Activated CD8-positive, alpha-beta memory T cell treated with anti-CD3 and anti-CD28 coated beads, Interleukin-2, amount 50 U/mL, for 24 hours (primary cell): ENCODE measurements around the gene ACTL8.
"Not testable (repeated sequence)": the region's sequence is repeated elsewhere in the genome, so short reads cannot be mapped to it uniquely, and the experiment has no call there.

Experiments
- DNase-seq: peaks from one replicate; pipeline ENCODE4 v3.0.0-alpha.2; 2020; ENCODE audit errors: extremely low read depth

ACTL8 gene

DNA sequence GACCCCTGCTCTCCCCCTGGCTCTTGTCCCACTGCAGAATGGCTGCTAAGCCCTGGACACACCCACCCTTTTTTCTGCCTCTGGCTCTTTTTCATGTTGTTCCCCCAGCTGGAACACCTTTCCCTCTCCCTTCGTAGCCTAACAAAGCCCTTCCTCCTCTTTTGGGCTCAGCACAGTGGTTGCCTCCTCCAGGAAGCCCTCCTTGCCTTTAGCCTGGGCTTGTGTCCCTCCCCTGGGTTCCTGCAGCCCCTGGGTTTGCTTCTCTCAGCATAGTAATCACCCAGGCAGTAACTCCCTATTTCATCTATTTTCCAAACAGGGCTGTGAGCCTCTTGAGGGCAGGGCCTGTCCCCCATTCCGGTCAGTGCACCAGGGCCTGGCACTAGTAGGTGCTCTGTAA lies 19.8 kb upstream of the ACTL8 start:
- DNase-seq = no peak

DNA sequence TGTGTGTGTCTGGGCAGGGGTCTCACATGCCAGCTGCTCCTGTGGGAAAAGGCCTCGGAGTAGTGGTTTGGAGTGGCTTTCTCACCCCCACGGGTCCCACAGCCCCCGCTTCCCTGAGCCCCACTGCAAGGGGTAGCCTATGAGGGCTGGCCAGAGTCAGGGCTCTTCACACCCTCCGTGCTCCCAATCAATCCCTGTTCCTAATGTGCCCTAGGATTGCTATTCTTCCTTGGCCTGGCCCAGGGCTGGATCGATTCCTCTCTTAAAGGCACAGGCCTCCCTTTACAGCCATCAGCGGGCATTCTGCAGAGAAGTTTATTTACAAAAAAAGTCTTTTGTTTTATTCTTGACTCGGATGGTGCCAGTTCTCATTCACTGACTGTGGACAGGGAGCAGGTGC lies 19.3 kb upstream of the ACTL8 start:
- no peak for DNase-seq

DNA sequence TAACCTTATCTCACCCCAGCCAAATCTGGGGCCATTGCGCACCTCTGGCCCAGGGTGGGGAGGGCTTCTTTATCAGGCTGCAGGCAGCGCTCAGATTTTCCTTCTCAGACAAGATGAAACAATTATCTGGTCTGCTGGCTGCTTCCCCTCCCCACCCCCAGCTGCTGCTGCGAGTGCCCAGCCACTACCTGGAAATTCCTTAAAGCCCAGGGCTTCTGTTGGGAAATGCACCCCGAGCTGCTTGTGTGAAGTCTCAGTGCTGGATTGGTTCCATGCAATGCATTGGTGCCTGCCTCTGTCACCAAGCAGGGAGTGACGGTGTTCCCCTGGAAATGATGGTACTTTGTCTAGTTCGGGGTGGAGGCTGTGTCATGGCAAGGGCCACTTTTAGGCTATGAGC lies 18.5 kb upstream of the ACTL8 start:
- DNase-seq = no peak

DNA sequence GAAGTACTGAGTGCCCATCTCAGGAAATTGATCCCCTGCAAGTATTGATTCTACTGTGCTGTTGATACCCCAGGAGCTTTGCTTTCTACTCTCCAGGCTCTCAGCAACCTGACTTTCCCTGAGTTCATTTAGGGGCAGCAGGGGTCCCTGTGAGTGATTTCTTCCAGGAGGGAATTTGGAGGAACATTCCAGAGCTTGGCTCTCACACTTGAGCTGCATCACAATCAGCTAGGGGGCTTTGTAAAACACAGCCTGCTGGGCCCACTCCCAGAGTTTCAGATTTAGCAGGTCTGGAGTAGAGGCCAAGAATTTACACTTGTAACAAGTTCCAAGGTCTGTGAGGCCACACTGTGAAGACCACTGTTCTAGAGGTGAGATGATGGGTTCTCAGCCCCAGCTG lies 16.1 kb upstream of the ACTL8 start:
- DNase-seq = no peak

DNA sequence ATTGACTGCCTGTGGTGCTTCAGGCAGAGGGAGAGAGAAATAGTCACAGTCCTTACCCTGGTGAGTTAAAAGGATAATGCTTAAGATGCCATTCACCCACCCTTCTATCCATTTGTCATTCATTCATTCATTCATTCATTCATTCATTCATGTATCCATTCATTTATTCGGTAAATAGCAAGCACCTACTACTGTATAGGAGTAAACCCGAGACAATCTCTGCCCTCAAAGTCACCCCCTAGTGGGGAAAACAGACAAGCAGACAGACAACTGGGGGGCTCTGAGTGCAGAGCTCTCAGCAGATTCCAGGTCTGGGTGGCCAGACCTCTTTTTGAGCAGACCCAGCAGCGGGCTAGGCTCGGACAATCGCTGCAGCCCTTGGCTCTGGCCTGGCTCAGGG lies 14.1 kb upstream of the ACTL8 start:
- no peak for DNase-seq

DNA sequence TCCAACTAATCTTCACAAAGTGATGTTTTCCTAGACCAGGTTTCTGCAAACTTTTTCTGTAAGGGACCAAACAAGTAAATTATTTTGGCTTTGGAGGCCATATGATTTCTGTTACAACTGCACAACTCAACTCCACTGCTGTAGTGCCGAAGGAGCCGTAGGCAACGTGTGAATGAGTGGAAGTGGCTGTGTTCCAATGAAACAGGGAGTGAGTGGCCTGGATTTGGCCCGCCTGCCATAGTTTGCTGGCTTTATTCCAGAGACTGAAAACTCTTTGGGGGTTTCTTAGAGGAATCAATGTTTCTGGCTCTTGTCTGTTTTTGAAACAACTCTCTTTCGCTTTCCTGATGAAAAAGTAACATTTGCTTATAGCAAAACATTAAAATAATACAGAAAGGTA lies 12.6 kb upstream of the ACTL8 start:
- DNase-seq = no peak

DNA sequence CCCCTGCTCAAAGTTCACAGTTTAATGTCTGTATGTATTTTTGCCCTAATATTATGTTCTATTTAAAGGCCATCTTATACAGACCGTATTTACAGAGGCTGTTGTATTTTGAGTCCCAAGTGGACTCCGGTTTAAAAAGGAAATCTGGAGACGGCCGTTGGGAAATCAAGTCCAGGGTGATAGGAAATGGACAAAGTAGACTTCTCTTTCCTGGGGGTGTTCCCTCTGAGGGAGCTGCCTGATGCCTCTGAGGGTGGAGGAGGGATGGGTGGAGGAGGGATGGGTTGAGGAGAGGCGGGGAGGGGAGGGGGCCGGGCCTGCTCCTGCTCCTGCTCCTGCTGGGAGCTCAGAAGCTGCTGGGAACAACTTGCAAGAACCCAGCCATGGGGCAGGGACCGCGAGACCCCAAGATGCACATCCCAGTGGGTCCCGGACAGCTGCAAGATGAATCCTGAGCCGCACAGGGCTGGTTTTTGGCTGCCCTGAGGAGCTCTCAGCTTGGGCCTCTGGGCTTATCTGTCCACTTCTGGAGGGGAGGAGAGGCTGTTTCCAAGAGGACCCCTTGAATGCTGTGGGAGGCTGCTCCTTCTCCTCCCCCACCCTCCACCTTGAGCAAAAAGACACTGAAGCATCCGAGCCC lies 12.0 kb upstream of the ACTL8 start:
- DNase-seq = no peak

DNA sequence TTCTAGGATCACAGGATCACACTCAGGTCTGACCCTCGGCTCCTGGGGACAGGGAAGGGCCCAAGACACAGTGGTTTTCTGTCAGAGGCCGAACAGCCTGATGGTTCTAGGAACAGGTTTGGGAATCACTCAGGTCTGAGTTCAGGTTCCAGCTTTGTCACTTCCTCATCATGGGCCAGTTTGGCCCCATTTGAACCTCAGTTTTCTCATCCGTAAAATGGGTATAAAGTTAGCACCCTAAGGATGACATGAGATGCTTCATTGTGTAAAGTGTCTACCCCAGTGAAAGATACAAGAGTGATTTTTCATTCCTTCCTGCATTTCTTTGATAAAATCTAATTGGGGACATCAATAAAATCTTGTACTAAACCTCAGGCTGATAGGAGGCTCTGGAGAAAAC lies 11.2 kb upstream of the ACTL8 start:
- no peak for DNase-seq

DNA sequence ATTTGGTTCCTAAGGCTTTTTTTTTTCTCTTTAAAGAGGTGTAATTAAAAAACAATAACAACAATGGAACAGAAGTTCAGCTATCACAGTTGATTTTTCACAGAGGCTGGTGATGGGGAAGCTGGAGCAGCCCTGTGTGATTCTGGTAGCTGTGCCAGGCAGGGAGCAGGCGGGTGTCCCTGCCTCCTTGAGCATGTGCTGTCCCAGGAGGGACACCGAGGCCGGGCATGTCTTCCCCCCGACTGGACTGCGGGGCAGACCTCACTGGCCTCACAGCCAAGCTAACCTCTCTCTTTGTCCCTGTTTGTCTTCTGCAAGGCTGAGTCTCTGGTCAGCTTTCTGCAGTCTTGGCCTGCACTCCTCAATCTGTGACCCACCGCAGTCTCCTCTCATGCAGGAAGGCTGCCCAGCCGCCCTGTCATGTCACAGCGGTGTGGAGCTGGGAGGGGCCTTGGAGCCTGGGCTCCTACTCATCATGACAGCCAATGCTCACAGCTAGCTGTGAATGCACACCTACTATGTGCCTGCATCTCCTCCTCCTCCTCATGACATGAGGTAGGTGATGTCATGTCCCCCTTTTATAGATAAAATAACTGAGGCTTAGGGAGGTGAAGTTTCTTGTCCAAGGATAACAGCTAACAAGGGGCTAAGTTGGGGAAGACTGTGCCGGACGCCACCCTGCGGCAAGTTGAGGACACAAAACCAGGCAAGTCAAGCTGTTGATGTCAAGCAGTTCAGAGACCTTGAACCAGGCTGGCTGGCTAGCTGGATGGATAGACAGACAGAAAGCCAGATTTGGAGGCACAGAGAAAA lies 10.3 kb upstream of the ACTL8 start:
- no peak for DNase-seq

DNA sequence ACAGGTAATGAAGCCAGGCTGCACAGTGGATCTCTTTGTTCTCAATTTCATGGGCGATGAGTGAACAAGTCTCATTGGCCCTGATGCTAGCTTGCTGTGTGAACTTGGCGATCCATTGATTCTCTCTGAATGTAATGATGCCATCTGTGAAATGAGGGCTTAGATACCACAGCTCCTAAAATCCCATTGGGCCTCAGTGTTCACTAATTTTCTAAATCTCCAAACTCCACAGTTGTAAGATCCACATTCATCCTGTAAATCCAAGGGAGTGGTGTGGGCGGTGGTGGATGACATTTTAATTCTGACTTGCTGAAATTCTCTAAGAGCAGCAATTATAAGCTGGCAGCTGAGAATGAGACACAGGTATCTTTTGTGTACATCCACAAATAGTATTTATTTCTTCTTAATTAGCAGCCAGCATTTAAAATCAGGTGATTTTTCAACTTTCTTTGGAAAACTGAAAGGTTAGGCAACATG lies 9.6 kb upstream of the ACTL8 start:
- DNase-seq = no peak

DNA sequence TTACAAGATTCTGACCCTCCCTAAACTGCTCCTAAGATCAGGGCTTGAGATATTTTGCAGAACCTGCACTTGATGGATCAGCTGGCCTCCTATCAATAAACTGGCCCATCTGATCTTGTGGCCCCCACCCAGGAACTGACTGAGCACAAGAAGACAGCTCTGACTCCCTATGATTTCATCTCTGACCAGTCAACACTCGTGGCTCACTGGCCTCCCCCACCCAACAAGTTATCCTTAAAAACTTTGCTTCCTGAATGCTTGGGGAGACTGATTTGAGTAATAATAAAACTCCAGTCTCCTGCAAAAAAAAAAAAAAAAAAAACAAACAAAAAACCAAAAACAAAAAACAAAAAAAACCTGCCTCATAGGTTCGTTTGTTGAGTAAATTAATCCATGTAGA lies 8.9 kb upstream of the ACTL8 start:
- DNase-seq = not testable (repeated sequence)

DNA sequence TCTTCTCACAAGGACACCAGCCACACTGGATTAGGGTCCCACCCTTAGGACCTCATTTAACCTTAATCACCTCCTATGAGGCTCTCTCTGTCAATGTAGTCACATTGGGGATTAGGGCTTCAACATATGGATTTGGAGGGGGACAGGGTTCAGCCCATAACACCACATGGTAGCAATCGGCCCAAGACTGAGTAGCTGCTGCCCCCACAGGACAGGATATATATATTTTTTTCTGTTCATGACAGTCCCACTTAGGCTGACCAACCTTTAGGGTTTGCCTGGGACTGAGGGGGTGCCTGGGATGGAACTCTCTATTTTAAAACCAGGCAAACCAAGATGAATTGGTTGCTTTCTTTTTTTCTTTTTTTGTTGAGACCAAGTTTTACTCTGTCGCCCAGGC lies 8.2 kb upstream of the ACTL8 start:
- no peak for DNase-seq

DNA sequence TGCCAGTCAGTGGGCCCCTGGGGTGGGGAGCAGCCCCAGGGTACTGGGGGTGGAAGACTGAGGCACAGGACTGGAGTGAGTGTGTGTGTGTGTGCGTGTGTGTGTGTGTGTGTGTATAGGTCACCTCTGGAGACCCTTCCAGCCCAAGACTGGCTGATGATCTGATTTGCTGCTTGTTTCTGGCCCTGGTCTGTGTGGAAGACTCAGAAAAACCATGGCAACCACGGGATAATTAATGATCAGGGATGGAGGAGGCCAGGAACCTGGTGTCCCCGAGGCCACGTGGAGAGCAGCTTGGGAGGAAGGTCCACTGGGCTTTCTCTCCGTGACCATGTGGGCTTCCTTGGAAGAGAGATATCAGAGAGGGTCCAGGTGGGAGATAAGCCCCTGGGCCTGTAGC lies 4.8 kb upstream of the ACTL8 start:
- DNase-seq = no peak

DNA sequence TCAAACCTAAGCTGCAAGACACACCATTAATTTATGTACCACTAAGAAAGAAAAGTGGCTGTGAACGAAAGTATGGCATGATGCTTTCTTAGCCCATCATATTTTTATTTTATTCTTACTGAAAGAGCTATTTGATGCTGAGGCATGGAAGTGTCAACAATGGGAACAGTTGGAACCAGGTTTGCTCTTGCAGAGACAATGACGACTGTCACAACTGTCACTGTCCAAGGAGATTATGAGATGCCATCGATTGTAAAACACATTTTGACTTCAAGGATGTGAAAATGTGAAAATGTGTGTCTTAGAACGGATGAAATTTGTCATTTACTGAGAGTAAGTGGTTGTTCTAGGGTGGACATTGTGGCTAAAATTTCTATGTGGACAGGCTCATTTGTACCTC lies 2.8 kb upstream of the ACTL8 start:
- DNase-seq = no peak

DNA sequence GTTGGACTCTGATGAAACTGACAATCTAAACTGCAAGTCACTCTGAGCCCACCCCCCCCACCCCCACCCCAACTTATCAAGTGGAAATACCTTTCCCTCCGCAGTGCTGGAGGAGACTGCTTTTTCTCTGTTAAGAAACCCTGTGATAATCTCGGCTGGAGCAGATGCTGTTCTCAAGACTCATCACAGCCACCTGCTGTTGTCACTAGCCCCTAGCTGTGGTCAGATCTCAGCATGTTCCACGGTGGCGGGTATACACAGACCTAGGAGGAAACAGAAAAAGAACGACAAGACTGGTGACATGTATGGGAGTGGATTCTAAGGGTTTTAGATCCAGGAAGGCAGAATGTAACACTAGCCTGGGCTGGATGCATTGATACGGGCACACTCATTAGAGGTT lies 2.3 kb downstream of the ACTL8 start:
- DNase-seq = no peak

DNA sequence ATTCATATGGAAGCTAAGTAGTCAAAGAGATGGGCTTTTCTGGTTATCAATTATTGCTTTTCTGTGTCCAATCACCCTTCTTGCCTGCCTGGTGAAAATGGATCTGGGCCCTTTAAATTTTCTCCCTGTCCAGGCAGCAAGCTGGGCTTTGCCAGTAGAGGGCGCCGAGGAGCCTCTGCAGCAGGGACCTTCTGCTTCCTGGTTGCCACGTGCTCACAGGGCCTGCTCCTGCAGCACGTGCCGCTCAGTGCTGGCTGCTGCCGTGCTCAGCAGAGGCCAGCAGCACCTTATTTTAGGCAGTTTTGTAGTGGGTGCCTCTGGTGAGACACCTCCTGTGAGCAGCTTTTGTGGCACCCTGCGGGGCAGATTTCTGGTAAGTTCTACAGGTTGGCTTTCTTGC lies 4.0 kb downstream of the ACTL8 start:
- DNase-seq = no peak

DNA sequence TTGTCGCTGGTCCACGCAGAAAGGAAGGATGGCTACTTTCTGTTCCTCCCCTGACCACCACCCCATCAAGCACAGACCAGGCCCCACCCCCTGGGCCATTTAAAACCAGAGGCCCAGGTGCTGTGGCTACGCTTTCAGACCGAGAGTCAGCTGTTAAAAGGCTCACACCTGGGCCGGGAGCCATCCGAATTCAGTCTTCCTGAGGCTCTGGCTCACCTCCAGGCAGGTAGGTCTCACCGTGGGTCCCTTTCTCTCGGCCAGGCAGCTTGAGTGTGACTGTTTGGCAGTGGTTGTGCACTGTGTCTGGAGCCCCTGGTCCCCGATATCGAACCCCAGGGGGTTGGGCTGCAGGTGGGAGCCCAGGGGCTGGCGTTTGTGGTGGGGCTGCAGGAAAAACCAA lies 7.2 kb downstream of the ACTL8 start:
- DNase-seq = no peak

DNA sequence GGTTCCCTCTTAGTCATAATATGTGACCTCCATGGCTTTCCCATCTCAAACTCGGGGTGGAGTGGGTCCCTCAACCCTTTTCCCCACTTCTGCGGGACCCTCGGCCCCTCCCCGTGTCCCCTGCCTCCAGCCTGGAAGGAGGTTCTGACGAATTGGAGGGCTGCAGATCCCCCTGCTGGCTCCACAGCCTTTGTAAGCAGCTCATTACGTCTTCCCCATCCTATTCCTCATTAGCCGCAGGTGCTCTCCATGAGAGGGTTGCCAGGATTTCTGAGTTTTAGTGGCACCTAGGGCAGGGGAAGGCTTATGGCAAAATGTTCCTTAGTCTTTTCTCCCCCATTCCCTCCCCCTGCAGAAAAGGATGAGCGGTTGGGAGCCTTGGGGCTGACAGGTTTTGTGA lies 8.3 kb downstream of the ACTL8 start:
- DNase-seq = no peak

DNA sequence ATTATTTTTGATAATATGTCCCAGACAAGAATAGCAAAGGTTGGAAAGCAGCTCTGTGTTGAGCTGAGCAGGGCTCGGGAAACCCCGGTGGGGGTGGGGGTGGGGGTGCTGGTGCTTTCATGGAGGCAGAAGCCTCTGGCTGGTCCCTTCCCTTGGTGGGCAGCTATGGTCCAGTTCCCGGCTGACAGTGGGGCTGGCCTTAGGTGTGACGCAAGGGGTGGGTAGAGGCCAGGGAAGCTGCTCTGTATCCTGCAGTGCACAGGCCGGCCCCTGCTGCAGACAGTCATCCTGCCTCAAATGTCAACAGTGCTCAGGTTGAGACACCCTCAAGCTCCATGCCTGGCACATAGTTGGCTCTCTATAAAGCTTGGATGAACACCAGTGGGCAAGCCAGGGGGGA lies 8.9 kb downstream of the ACTL8 start:
- DNase-seq = no peak

DNA sequence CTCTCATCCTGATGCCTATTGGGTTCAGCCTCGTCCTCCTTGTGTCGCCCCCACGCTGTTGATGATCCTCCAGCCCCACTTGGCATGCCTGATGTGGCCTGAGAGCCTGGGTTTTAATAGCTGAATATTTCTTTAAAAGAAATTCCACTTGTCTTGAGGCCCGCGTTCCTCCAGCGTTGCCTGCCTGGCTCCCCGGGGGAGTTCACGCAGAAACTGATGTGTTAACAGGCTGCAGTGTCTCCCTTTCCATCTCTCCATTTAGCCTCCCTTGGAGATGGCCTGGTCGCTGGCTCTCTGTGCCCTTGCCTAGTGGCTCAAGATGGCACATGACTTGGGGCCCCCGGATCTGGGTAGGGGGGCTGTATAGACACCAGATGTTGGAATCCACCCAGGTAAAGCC lies 9.5 kb downstream of the ACTL8 start:
- DNase-seq = no peak

DNA sequence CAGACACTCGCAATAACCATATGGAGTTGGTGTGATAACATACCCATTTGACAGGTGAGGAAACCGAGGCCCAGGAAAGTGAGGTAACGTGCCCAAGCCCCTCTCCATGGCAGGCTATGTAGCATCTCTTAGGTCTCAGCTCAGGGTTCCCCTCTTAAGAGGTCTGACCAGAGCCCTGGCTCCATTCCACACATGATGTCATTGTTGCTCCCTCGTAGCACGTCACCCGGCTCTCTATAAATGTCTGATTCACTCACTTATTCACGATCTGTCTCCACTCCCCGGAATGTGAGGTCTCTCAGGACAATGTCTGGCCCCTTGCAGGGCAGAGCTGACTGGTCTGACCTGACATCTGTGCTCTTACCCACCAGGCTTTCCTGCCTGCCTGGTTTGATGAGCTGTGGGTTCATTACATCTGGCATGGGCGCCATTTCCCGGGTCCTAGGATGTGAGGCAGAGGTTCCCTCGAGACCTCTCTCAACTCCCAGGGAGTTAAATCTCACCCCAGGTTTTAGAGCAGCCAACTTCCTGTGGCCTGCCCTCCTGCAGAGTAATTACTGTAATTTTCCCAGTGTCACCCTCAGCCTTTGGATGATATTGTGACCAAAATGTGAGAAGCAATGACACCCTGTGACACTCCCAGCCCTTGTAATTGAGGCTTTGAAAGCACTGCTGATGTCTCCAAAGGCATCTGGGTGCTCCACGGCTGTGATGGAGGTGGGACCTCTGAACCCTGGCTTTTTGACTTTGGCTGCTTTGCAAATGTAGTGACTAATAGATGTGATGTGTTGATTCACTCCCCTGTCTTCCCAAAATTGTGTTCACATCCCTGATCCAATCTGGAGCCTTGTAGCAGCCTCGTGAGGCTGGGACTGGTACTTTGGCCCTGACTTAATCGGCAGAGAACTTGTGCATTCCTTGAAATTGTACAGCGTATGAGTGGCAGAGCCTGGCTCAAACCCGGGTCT lies 10.6 kb downstream of the ACTL8 start:
- DNase-seq = no peak

DNA sequence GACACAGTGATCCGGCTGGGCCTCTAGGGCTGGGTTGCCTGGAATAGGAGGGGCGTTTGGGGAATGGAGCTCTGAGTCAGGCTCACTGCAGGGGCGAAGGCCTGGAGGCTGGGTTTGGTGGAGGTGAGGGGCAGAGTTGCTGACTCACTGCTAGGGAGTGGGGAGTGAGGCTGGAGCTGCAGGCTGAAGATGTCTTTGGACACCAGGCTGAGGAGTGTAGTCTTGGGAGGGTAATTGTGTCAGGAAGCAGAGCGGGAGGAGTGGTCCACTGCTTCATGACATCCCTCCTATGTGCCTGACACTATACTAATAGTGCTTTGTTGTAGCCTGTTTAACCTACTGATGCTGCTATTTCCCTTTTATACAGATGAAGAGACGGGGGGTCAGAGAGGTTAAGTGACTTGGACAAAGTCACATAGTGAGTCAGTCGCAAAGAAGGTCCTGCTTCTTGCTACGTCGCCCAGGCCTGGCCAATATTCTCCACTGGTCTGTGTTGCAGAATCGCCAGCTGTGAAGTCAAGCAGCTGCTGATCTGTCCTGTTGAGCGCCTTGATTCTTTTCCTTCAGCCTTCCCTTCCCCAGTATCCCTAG lies 13.6 kb downstream of the ACTL8 start:
- no peak for DNase-seq
